GM18498 (cell line): Measurements from ENCODE around the gene OR51B2.

Experiments used
- ATAC-seq: cut with Tn5 transposase; IDR thresholded peaks from one replicate; pipeline ENCODE4 v1.9.1; 2021; ENCODE audit warnings: mild to moderate bottlenecking, moderate library complexity; ENCODE audit not compliant: unreplicated experiment

The OR51B2 gene

GRCh38 chr11:5284637-5285036 is 39.5 kb downstream of the OR51B2 start:
- ATAC-seq: no peak

GRCh38 chr11:5283882-5284281 is 40.2 kb downstream of the OR51B2 start:
- ATAC-seq: no peak

- no peak for ATAC-seq
Observed at GRCh38 chr11:5283086-5283485, 41.0 kb downstream of the OR51B2 start.

DNA sequence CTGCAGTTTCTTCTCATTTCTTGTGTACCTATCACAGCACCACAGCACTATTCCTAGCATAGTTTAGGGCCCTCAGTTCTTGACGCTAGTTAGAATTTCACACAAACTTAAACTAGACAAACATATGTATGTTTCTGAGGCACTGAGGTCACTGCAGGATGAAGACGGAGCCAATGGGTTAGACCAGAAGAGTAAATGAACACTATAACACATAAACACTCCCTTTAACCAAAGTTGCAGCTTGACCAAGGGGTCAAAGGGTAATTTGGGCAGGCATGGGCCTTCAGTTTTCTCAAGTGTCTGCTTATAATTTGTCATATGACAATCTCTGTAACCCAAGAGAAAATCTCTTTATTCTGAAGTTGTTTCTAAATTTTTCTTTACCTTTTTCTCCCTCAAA is 41.5 kb downstream of the OR51B2 start:
- ATAC-seq: no peak

- no peak for ATAC-seq
Observed at GRCh38 chr11:5281596-5281995, 42.5 kb downstream of the OR51B2 start.

DNA sequence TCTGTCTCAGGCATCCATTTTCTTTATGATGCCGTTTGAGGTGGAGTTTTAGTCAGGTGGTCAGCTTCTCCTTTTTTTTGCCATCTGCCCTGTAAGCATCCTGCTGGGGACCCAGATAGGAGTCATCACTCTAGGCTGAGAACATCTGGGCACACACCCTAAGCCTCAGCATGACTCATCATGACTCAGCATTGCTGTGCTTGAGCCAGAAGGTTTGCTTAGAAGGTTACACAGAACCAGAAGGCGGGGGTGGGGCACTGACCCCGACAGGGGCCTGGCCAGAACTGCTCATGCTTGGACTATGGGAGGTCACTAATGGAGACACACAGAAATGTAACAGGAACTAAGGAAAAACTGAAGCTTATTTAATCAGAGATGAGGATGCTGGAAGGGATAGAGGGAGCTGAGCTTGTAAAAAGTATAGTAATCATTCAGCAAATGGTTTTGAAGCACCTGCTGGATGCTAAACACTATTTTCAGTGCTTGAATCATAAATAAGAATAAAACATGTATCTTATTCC is 43.5 kb downstream of the OR51B2 start:
- ATAC-seq: peak; percentile 92

- ATAC-seq: no peak
Observed at GRCh38 chr11:5279471-5280090, 44.5 kb downstream of the OR51B2 start.

DNA sequence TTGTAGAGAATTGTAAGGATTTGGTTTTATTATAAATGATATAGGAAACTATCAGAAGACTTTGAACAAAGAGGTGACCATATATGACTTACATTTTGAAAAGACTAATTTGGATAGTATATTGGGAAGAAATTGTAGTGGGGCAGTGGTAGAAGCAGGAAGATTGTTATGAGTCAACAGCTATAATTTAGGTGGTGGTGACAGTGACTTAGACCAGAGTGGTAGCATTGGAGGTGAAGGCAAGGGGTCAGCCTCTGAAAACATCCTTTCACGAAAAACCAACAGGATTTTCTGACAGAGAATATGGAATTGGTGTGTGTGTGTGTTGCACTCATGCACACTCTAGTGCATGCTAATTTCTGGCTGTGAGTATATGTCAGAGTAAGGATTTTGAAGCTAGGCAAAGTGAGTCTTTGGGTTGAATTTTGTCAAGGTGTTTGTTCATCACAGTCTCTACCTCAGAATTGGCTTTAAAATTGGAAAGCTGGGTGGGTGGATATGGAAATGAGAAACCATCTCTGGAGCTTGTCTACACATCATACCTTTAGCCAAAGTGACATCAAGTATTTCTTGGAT is 46.2 kb downstream of the OR51B2 start:
- ATAC-seq: peak; percentile 58

- no peak for ATAC-seq
Observed at GRCh38 chr11:5276697-5277096, 47.4 kb downstream of the OR51B2 start.

DNA sequence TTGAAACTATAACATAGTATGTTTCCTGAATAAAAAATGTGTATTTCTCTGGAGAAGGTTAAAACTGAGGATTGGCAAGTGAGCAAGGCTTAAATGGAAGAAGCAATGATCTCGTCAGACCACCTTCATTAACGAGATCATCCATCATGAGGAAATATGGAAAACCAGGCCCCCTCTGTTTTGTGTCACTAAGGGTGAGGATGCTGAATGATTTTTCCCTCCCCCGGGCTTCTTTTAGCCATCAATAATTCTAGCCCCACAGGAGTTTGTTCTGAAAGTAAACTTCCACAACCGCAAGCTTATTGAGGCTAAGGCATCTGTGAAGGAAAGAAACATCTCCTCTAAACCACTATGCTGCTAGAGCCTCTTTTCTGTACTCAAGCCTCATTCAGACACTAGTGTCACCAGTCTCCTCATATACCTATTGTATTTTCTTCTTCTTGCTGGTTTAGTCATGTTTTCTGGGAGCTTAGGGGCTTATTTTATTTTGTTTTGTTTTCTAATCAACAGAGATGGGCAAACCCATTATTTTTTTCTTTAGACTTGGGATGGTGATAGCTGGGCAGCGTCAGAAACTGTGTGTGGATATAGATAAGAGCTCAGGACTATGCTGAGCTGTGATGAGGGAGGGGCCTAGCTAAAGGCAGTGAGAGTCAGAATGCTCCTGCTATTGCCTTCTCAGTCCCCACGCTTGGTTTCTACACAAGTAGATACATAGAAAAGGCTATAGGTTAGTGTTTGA is 48.6 kb downstream of the OR51B2 start:
- no peak for ATAC-seq

DNA sequence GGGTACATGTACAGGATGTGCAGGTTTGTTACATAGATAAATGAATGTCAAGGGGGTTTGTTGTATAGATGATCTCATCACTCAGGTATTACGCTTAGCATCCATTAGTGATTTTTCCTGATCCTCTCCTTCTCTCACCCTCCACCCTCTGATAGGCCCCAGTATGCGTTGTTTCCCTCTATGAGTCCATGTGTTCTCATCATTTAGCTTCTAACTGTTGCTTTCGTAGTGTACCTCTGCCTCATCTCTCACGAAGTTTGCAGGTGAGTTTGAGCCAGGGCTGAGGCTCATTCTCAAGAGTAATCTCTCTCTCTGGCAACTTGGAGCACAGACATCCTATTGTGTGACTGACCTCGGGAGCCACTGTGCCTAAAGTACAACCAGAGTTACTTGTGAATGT is 49.7 kb downstream of the OR51B2 start:
- ATAC-seq: no peak
